Neuronal stem cell (in vitro differentiated cells): ENCODE data around the gene PWWP2A. TPM values are rescaled to one million over a fixed set of nuclear protein-coding genes. Genes with fewer than 3 reads are reported as not detected.

Source experiments
- DNase-seq: peaks from one replicate; pipeline ENCODE4 v3.0.0-alpha.2; 2013; ENCODE audit warnings: low spot score
- H2AFZ ChIP-seq: one replicate; pipeline ENCODE4 v1.6.1; 2013; ENCODE audit warnings: mild to moderate bottlenecking, low read length, inconsistent platforms
- H2AK5ac ChIP-seq: 2 replicates; pipeline ENCODE4 v1.6.1; 2013; ENCODE audit warnings: low read depth, mild to moderate bottlenecking, inconsistent platforms, low read length, moderate library complexity, mixed read lengths
- H2BK120ac ChIP-seq: 2 replicates; pipeline ENCODE4 v1.6.1; 2013; ENCODE audit warnings: low read depth, mild to moderate bottlenecking, inconsistent platforms, low read length, moderate library complexity, mixed read lengths
- H2BK12ac ChIP-seq: one replicate; pipeline ENCODE4 v1.6.1; 2013; ENCODE audit warnings: low read length, inconsistent platforms
- H2BK15ac ChIP-seq: 2 replicates; pipeline ENCODE4 v1.6.1; 2013; ENCODE audit warnings: mild to moderate bottlenecking, low read length, inconsistent platforms, mixed read lengths
- H2BK5ac ChIP-seq: one replicate; pipeline ENCODE4 v1.6.1; 2013; ENCODE audit warnings: inconsistent platforms, mild to moderate bottlenecking, low read length, moderate library complexity
- H3K14ac ChIP-seq: one replicate; pipeline ENCODE4 v1.6.1; 2013; ENCODE audit warnings: low read length, inconsistent platforms
- H3K18ac ChIP-seq: 2 replicates; pipeline ENCODE4 v1.6.1; 2013; ENCODE audit warnings: low read length, inconsistent platforms
- H3K23ac ChIP-seq: 2 replicates; pipeline ENCODE4 v1.6.1; 2013; ENCODE audit warnings: low read depth, mild to moderate bottlenecking, mixed read lengths, low read length, inconsistent platforms; ENCODE audit not compliant: poor library complexity
- H3K27ac ChIP-seq: replicated peaks from 3 replicates; pipeline ENCODE4 v1.5.1; 2013; ENCODE audit warnings: low read length, inconsistent platforms
- H3K27me3 ChIP-seq, 3 experiments: 2 replicates each; pipeline ENCODE4 v1.6.1; 2013; ENCODE audit warnings: low read length in 3 of 3, mild to moderate bottlenecking in 2 of 3, inconsistent platforms in 1 of 3, low read depth in 1 of 3, mixed read lengths in 1 of 3, moderate library complexity in 1 of 3; ENCODE audit not compliant: control insufficient read depth in 3 of 3, insufficient read depth in 3 of 3
- H3K36me3 ChIP-seq, 2 donors: replicated peaks in 1 of 2; 2 replicates each; pipeline ENCODE4 v1.6.1; 2013; ENCODE audit warnings: low read length in 2 of 2; ENCODE audit not compliant: control insufficient read depth in 2 of 2, insufficient read depth in 2 of 2
- H3K4ac ChIP-seq: 2 replicates; pipeline ENCODE4 v1.6.1; 2013; ENCODE audit warnings: inconsistent platforms, mild to moderate bottlenecking, low read length, moderate library complexity
- H3K4me1 ChIP-seq, 2 donors: 1 replicate in 1 of 2; 2 replicates in 1 of 2; pipeline ENCODE4 v1.6.1; 2013; ENCODE audit warnings: low read length in 2 of 2, low read depth in 1 of 2; ENCODE audit not compliant: control insufficient read depth in 2 of 2, insufficient read depth in 1 of 2
- H3K4me2 ChIP-seq: one replicate; pipeline ENCODE4 v1.6.1; 2013; ENCODE audit warnings: mild to moderate bottlenecking, low read length, inconsistent platforms; ENCODE audit not compliant: insufficient read depth, poor library complexity, severe bottlenecking
- H3K4me3 ChIP-seq, 2 donors: 2 replicates each; pipeline ENCODE4 v1.5.1; 2013; ENCODE audit warnings: low read length in 2 of 2, mild to moderate bottlenecking in 2 of 2, inconsistent platforms in 1 of 2, moderate library complexity in 1 of 2
- H3K79me1 ChIP-seq: one replicate; pipeline ENCODE4 v1.6.1; 2013; ENCODE audit warnings: low read depth, mild to moderate bottlenecking, inconsistent platforms, low read length, moderate library complexity
- H3K9ac ChIP-seq: one replicate; pipeline ENCODE4 v1.6.1; 2013; ENCODE audit warnings: mild to moderate bottlenecking, low read depth, low read length, inconsistent platforms; ENCODE audit not compliant: poor library complexity
- H3K9me3 ChIP-seq, 2 donors: replicated peaks in 1 of 2; 2 replicates each; pipeline versions ENCODE3 to v1.6.1; 2013; ENCODE audit warnings: low read length in 2 of 2, mild to moderate bottlenecking in 2 of 2, inconsistent platforms in 1 of 2, low read depth in 1 of 2, mixed read lengths in 1 of 2, moderate library complexity in 1 of 2; ENCODE audit not compliant: control insufficient read depth in 2 of 2, insufficient read depth in 1 of 2
- H4K8ac ChIP-seq: one replicate; pipeline ENCODE4 v1.6.1; 2013; ENCODE audit warnings: low read depth, mild to moderate bottlenecking, inconsistent platforms, low read length, moderate library complexity
- H4K91ac ChIP-seq: one replicate; pipeline ENCODE4 v1.6.1; 2013; ENCODE audit warnings: low read length, low read depth, mild to moderate bottlenecking, inconsistent platforms; ENCODE audit not compliant: poor library complexity
- whole genome bisulfite sequencing, 2 donors: extraction: QIAGEN DNeasy Blood & Tissue Kit; methylation state at CpG; one replicate each; pipeline ENCODE4 v1.1.7; 2013; ENCODE audit warnings: missing lambda C conversion rate in 2 of 2, mixed read lengths in 1 of 2; ENCODE audit not compliant: insufficient read length in 2 of 2, insufficient replicate concordance in 1 of 2; ENCODE audit errors: extremely low coverage in 2 of 2; 5-methylcytosine and 5-hydroxymethylcytosine counted together
- polyA plus RNA-seq, 2 experiments: library from polyadenylated mRNA; stranded (reverse); fragments of 200-250 nt; gene quantifications; one replicate each; pipeline ENCODE4 v1.2.3, GENCODE V29; 2013

The PWWP2A gene, protein sequence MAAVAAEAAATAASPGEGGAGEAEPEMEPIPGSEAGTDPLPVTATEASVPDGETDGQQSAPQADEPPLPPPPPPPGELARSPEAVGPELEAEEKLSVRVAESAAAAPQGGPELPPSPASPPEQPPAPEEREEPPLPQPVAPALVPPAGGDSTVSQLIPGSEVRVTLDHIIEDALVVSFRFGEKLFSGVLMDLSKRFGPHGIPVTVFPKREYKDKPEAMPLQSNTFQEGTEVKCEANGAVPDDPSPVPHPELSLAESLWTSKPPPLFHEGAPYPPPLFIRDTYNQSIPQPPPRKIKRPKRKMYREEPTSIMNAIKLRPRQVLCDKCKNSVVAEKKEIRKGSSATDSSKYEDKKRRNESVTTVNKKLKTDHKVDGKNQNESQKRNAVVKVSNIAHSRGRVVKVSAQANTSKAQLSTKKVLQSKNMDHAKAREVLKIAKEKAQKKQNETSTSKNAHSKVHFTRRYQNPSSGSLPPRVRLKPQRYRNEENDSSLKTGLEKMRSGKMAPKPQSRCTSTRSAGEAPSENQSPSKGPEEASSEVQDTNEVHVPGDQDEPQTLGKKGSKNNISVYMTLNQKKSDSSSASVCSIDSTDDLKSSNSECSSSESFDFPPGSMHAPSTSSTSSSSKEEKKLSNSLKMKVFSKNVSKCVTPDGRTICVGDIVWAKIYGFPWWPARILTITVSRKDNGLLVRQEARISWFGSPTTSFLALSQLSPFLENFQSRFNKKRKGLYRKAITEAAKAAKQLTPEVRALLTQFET
- 21.7 TPM for polyA plus RNA-seq (2013, experiment 1 of 2)
- polyA plus RNA-seq (2013, experiment 2 of 2) = 25.9 TPM

- H3K36me3 ChIP-seq = peaks cover 3 to 33% of the 10 kb centered on the region in 2 donors
- H4K8ac ChIP-seq = no peak within 1 kb of the TSS
- peaks cover 10% of the 10 kb centered on the region for H3K79me1 ChIP-seq
- no peak within 1 kb of the TSS for H4K91ac ChIP-seq
- H3K23ac ChIP-seq = peak within 1 kb of the TSS; percentile 90
- peak; percentile 100 for DNase-seq
- peak within 1 kb of the TSS; percentile 93 for H3K9ac ChIP-seq
- H3K4me3 ChIP-seq = peak within 1 kb of the TSS; percentile 99 to 100
- peak within 1 kb of the TSS; percentile 87 for H2AK5ac ChIP-seq
- H3K4ac ChIP-seq = peak within 1 kb of the TSS; percentile 81
- no peaks in the 10 kb centered on the region for H3K27me3 ChIP-seq
- no peaks in the 10 kb centered on the region for H3K4me1 ChIP-seq
- peak within 1 kb of the TSS; percentile 87 for H3K27ac ChIP-seq
- H3K18ac ChIP-seq = peak within 1 kb of the TSS; percentile 100
- H2BK5ac ChIP-seq = peak within 1 kb of the TSS; percentile 98
- WGBS, 2 donors = no CpG with 5 or more reads among the region's 55 CpGs
- H3K9me3 ChIP-seq = no peaks in the 10 kb centered on the region
- H2BK120ac ChIP-seq = peak within 1 kb of the TSS; percentile 93
- peak within 1 kb of the TSS; percentile 90 for H2AFZ ChIP-seq
- H3K14ac ChIP-seq = peak within 1 kb of the TSS; percentile 50
- peak within 1 kb of the TSS; percentile 91 for H2BK15ac ChIP-seq
- peak within 1 kb of the TSS; percentile 36 for H2BK12ac ChIP-seq
- peak within 1 kb of the TSS; percentile 78 for H3K4me2 ChIP-seq
Measured at GRCh38 chr5:160119142-160119904, at the start of gene PWWP2A. Gene PWWP2A (minus strand): TSS chr5:160119450. CDS start chr5:160119388, 62 bp downstream.

DNA sequence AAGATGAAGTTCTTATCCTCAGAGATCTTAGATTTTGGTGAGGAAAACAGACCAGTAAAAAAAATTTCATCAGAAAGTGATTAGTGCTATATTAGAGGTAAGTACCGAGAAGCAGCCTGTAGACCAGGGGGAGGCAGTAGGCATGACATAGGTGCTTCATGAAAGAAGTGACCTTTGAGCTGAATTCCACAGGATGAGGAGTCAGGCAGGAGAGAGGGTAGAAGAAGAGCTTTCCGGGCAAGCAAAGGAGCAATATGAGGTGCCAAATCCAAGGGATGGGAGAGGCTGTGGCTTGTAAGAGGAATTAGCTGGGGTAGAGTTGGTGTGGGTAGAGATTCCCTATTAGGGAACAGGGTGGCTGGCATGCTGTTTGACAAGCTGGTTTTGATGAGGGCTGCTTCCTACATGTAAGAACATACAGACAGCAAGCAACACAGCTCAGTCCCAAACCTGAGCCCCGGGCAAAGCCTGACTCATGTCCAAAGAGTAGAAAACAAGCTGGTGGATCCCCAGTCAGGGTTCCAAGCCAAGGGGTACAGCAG lies 48.4 kb upstream of the PWWP2A start:
- Histone ChIP-seq H3K14ac (no peak overlapping the region), H3K27ac (no peak overlapping the region)
- WGBS, 2 donors = no CpG with 5 or more reads among the region's 3 CpGs

DNA sequence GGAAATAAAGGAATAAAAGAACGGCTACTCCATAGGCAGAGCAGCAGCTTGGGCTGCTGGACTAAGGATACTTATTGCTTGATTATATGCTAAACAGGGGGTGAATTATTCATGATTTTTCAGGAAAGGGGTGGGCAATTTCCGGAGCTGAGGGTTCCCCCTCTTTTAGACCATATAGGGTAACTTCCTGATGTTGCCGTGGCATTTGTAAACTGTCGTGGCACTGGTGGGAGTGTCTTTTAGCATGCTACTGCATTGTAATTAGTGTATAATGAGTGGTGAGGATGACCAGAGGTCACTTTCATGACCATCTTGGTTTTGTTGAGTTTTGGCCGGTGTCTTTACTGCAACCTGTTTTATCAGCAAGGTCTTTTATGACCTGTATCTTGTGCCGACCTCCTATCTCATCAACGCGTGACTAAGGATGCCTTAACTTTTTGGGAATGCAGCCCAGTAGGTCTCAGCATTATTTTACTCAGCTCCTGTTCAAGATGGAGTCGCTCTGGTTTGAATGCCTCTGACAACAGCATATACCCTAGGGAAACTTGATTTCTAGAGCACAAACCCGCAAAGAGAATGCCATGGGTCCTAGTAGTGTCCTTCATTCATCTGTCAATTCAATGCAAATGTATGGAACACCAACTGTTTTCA lies 47.8 kb upstream of the PWWP2A start:
- Histone ChIP-seq H3K23ac (no peak overlapping the region), H2BK12ac (no peak overlapping the region), H4K91ac (no peak overlapping the region), H3K79me1 (no peaks in the 10 kb centered on the region), H2AK5ac (no peak overlapping the region), H3K14ac (no peak overlapping the region), H3K18ac (no peak overlapping the region), H2AFZ (peak overlapping the region; percentile 47), H3K4me2 (no peak overlapping the region), H3K4me1 (peaks cover 10 to 13% of the 10 kb centered on the region in 2 donors), H2BK15ac (no peak overlapping the region), H3K4ac (no peak overlapping the region), H3K27me3 (no peaks in the 10 kb centered on the region), H3K27ac (no peak overlapping the region), H4K8ac (no peak overlapping the region), H3K36me3 (no peaks in the 10 kb centered on the region), H2BK5ac (no peak overlapping the region), H3K9ac (no peak overlapping the region), H2BK120ac (no peak overlapping the region), H3K4me3 (no peak overlapping the region), H3K9me3 (no peaks in the 10 kb centered on the region)
- no peak for DNase-seq
- WGBS, 2 donors = no CpG with 5 or more reads among the region's 10 CpGs

More for the DNA sequence above, 48.4 kb upstream of the PWWP2A start:
- Histone ChIP-seq H3K18ac (no peak overlapping the region), H2AFZ (peak overlapping the region; percentile 21), H3K27me3 (no peaks in the 10 kb centered on the region), H3K4me1 (peaks cover 10 to 13% of the 10 kb centered on the region in 2 donors), H3K4me3 (no peak overlapping the region), H3K23ac (no peak overlapping the region), H3K4me2 (no peak overlapping the region), H3K36me3 (no peaks in the 10 kb centered on the region), H4K8ac (no peak overlapping the region), H3K79me1 (no peaks in the 10 kb centered on the region), H2BK15ac (no peak overlapping the region), H3K9ac (no peak overlapping the region), H2BK5ac (no peak overlapping the region), H2BK120ac (no peak overlapping the region), H3K9me3 (no peaks in the 10 kb centered on the region), H2BK12ac (no peak overlapping the region), H2AK5ac (no peak overlapping the region), H3K4ac (no peak overlapping the region), H4K91ac (no peak overlapping the region)
- no peak for DNase-seq
